Body of pancreas (tissue), 4 donors: ENCODE results near the gene RBM23. TPM values are rescaled to one million over a fixed set of nuclear protein-coding genes. Genes with fewer than 3 reads are reported as not detected.
A peak's percentile ranks its signal among the peaks of the same experiment; 100 is the strongest.

Experiments used
- ATAC-seq: fragments of 150-250 bp; one replicate; pipeline ENCODE4 v1.9.1; 2016
- DNase-seq, 4 donors: peaks; one replicate each; pipeline ENCODE4 v3.0.0-alpha.2; 2019
- H3K27ac ChIP-seq, 4 donors: fragments of 200-600 bp; sonication (generic); 1 replicate in 3 of 4; 2 replicates in 1 of 4; pipeline versions ENCODE4 v1.5.1 to v1.6.1; 2016 to 2019; ENCODE audit warnings: mild to moderate bottlenecking in 1 of 4, mixed read lengths in 1 of 4, moderate library complexity in 1 of 4
- H3K27me3 ChIP-seq, 2 donors: fragments of 200-600 bp; sonication (generic); one replicate each; pipeline ENCODE4 v1.6.0; 2016; ENCODE audit warnings: mild to moderate bottlenecking in 1 of 2
- H3K36me3 ChIP-seq, 2 donors: fragments of 200-600 bp; sonication (generic); replicated peaks in 1 of 2; 2 replicates each; pipeline ENCODE4 v1.5.1; 2016; ENCODE audit warnings: low read depth in 2 of 2; ENCODE audit not compliant: insufficient read depth in 1 of 2
- H3K4me1 ChIP-seq: fragments of 200-600 bp; sonication (generic); one replicate; pipeline ENCODE4 v1.6.0; 2016
- H3K4me3 ChIP-seq, 2 donors: fragments of 200-600 bp; sonication (generic); 1 replicate in 1 of 2; 2 replicates in 1 of 2; pipeline ENCODE4 v1.5.1; 2016 to 2019
- H3K9me3 ChIP-seq, 3 donors: fragments of 200-600 bp; sonication (generic); 1 replicate in 2 of 3; 2 replicates in 1 of 3; pipeline ENCODE4 v1.5.1; 2016
- POLR2A ChIP-seq, 3 donors: fragments of 450-650 bp; IDR thresholded peaks; one replicate each; pipeline ENCODE4 v1.6.1; 2016; ENCODE audit warnings: antibody characterized with exemption in 3 of 3, mild to moderate bottlenecking in 2 of 3
- WGBS, 2 donors: methylation state at CpG; one replicate each; pipeline ENCODE4 v1.1.5; 2017; 5-methylcytosine and 5-hydroxymethylcytosine counted together
- intact Hi-C: fragments of 100-400 bp; cut with DNase I; formaldehyde crosslinking; loops from one replicate; pipeline ENCODE4 v1.15.1; 2023
- total RNA-seq, 2 donors: library from RNA; depleted of rRNA; stranded (reverse); fragments of >200 nt; gene quantifications; one replicate each; pipeline ENCODE4 v1.1.0, GENCODE V29; 2016
- TF ChIP-seq, protein P1 (sequence below), 7 experiments: fragments of 450-650 bp in 4 of 7; fragments of 200-600 bp in 3 of 7; sonication (generic) in 3 of 7; IDR thresholded peaks; one replicate each; pipeline ENCODE4 v1.5.1; 2016 to 2019; ENCODE audit warnings: antibody characterized with exemption in 7 of 7

Gene RBM23
- total RNA-seq, 2 donors from 2014 or later: 39.4 to 219 TPM

DNA sequence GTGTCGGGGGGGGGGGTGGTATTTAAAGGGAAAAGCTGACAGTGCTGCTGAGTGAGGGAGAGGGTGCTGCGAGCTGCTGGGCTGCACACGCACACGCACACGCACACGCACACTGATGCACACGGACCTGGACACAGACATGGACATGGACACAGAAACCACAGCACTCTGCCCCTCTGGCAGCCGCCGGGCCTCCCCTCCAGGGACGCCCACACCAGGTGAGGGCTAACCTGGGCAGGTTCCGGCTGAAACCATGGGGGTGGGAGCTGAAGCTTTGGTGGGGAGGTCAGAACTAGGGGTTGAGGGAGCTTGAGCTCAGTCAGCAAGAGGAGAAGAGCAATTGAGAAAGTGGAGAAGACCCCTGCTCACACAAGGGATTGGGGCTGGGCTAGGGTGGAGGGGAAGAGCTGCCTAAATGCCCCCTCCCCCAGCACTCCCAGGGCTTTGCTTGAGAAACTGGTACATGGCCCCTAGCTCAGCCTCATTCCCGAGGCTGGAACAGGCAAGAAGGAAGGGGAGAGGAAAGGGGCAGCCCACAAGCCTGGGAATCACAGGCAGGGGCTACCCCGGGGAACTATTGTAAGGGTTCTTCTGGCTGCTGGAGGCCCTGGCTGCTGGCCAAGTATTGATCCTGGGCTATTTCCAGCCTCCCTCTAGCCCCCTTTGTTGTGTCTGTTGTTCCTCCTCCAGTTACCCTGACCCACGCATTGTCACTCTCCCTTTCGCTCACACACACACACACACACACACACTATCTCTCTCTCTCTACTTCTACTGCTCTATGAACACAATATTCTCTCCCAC, 35.6 kb downstream of the RBM23 start, which contains the start of gene REM2:
Gene REM2, plus strand, starts transcription at position 50 of the 804 bp plus-strand sequence. Its CDS starts 66 bp downstream, at position 116.
- H3K4me3 ChIP-seq: no peak within 1 kb of the TSS
- DNase-seq (peak in 1 of 4 donors; percentile 24), ATAC-seq (no peak)
- H3K9me3 ChIP-seq: no peaks in the 10 kb centered on the region
- WGBS, 2 donors: 28 to 33% methylated on average over 5 to 15 of the region's 15 CpGs
- H3K27me3 ChIP-seq: no peaks in the 10 kb centered on the region
- H3K36me3 ChIP-seq: no peaks in the 10 kb centered on the region
- peaks cover 36% of the 10 kb centered on the region for H3K4me1 ChIP-seq
- intact Hi-C loops: no loop called here
- H3K27ac ChIP-seq: peak within 1 kb of the TSS in 3 of 4 donors; percentile 18 to 47 (median 33)
- no peak for TF ChIP-seq POLR2A (IDR thresholded peaks at IDR 0.05)
- TF ChIP-seq, protein P1, sequence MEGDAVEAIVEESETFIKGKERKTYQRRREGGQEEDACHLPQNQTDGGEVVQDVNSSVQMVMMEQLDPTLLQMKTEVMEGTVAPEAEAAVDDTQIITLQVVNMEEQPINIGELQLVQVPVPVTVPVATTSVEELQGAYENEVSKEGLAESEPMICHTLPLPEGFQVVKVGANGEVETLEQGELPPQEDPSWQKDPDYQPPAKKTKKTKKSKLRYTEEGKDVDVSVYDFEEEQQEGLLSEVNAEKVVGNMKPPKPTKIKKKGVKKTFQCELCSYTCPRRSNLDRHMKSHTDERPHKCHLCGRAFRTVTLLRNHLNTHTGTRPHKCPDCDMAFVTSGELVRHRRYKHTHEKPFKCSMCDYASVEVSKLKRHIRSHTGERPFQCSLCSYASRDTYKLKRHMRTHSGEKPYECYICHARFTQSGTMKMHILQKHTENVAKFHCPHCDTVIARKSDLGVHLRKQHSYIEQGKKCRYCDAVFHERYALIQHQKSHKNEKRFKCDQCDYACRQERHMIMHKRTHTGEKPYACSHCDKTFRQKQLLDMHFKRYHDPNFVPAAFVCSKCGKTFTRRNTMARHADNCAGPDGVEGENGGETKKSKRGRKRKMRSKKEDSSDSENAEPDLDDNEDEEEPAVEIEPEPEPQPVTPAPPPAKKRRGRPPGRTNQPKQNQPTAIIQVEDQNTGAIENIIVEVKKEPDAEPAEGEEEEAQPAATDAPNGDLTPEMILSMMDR (IDR thresholded peaks at IDR 0.05): no peak

DNA sequence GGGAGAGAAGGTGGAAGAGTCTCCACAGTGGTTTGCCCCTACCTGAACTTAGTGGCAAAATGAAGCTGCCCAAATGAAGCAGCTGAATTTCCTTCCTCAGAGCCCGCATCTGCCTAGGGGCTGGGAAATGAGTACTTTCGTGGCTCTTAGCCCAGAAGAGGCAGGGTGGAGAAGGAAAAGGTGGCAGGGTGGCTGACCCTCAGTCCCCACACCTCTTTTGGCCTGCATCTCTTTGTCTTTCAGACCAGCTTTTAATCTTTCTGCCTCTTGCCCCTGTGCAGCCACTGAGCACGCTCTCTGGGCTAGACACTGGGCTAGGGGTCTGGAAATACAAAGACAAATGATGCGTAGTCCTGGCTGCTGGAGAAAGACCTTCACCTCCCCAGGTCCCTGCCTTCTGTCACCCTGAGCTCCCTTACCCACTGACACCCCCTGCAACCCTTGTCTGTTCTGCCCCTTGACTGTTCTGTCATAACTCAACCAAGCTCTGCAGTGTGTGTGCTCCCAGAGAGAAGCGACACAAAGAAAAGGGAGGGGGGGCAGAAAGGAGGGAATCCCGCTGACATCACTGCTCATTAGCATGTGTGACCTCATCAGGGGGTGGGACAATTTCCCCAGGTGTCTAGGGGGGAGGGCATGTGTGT, 36.3 kb downstream of the RBM23 start:
- 23 to 39% methylated on average over 4 to 6 of the region's 6 CpGs for WGBS, 2 donors
- intact Hi-C loops: no loop called here
- Histone ChIP-seq H3K27ac (no peak overlapping the region), H3K4me3 (no peak overlapping the region), H3K4me1 (peaks cover 29% of the 10 kb centered on the region), H3K36me3 (no peaks in the 10 kb centered on the region), H3K27me3 (no peaks in the 10 kb centered on the region), H3K9me3 (no peaks in the 10 kb centered on the region)
- TF ChIP-seq POLR2A (IDR thresholded peaks at IDR 0.05): peak in 1 of 3 donors; percentile 8
- TF ChIP-seq, protein P1 (IDR thresholded peaks at IDR 0.05): no peak
- peak; percentile 59 to 81 (median 72) for DNase-seq
- peak; percentile 24 for ATAC-seq

DNA sequence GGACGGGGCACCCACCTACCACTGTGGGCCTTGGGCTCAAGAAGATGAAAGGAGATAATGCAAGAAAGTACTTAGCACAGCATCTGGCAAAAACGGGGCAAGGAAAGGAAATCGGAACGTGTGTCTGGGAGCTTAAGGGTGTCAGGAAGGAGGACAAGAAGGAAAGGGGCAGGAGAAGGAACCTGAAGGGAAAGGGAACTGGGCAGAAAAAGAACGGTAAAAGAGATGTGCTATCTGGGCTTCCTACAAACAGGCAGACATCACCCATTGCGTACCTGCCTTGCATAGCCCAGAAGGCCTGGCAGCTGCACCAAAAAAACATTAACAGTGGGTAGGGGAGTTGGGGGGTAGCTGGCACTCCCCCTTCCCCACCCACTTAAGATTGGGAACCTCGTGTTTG, 36.9 kb downstream of the RBM23 start:
- 31 to 36% methylated on average over 7 of the region's 7 CpGs for WGBS, 2 donors
- H3K9me3 ChIP-seq: no peaks in the 10 kb centered on the region
- H3K4me3 ChIP-seq: no peak overlapping the region
- intact Hi-C loops: no loop called here
- no peak for ATAC-seq
- peaks cover 0 to 5% of the 10 kb centered on the region in 2 donors for H3K36me3 ChIP-seq
- no peak for DNase-seq
- H3K27me3 ChIP-seq: no peaks in the 10 kb centered on the region
- no peak for TF ChIP-seq POLR2A (IDR thresholded peaks at IDR 0.05)
- TF ChIP-seq, protein P1 (IDR thresholded peaks at IDR 0.05): no peak
- H3K27ac ChIP-seq: no peak overlapping the region
- peaks cover 24% of the 10 kb centered on the region for H3K4me1 ChIP-seq

DNA sequence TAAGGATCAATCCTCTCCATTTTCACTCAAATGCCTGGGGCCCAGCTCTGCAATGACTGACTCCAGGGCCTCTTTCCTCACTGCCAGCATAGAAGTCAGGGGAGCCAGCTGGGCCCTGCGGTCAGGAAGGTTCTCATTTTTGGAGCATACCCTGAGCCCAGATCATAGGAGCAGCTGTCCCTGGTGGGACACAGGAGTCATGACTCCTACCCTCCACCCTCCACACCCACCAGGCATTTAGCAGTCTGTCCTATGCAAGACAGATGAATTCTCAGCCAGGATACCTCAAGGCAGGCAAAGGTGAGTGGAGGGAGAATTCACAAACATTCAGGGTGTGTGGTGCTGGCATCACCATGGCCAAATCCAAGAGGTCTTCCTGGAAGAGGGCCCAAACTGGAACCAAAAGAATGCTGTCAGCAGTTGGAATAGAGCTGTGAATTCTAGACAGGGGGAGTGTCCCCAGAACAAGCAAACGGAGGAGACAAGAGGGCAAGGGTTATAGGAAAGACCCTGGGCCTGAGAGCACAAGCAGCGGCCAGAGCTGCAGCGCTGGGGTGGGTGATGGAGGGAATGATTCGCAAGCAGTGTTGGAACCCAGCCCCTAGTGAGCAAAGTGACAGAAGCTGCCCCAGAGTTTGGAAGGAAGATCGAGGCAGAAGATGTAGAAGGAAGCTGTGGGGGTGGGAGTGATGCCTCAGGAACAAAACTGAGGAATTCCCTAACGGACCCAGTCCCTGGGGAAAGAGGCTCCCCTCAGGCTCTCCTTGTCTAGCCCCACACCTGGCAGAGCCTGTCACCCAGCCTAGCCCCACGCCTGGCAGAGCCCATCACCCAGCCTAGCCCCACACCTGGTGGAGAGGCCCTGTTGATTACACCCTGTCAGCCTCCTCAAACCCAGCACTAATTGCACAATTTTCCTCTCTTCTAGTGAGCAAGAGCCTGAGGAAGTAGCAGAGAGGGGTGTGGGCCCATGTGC, 40.4 kb downstream of the RBM23 start:
- TF ChIP-seq, protein P1 (IDR thresholded peaks at IDR 0.05): no peak
- TF ChIP-seq POLR2A (IDR thresholded peaks at IDR 0.05): no peak
- H3K27ac ChIP-seq: no peak overlapping the region
- intact Hi-C loops: no loop called here
- H3K4me3 ChIP-seq: no peak overlapping the region
- peaks cover 19% of the 10 kb centered on the region for H3K4me1 ChIP-seq
- DNase-seq (no peak), ATAC-seq (no peak)
- H3K9me3 ChIP-seq: no peaks in the 10 kb centered on the region
- WGBS, 2 donors: 76 to 86% methylated on average over 7 to 8 of the region's 8 CpGs
- H3K36me3 ChIP-seq: peaks cover 4 to 26% of the 10 kb centered on the region in 2 donors
- H3K27me3 ChIP-seq: no peaks in the 10 kb centered on the region
